ENCODE measurements around the gene TAS2R14.

DNA sequence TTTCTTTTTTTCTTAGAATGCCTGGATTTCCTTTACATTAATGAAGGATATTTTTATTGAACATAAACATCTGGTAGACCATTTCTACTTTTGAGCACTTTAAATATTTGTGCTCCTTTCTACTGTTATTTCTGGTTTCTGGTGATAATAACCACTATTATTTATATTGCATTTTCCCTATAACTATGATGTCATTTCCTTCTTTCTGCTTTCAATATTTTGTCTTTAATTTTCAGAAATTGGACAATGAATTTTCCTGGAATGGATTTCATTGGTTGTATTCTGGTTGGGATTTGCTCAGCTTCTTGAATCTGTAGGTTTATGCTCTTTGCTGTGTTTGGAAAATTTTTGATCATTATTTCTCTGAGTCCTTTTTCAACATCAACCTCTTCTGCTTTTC lies 49.8 kb downstream of the TAS2R14 start:
- TF ChIP-seq, protein P1, sequence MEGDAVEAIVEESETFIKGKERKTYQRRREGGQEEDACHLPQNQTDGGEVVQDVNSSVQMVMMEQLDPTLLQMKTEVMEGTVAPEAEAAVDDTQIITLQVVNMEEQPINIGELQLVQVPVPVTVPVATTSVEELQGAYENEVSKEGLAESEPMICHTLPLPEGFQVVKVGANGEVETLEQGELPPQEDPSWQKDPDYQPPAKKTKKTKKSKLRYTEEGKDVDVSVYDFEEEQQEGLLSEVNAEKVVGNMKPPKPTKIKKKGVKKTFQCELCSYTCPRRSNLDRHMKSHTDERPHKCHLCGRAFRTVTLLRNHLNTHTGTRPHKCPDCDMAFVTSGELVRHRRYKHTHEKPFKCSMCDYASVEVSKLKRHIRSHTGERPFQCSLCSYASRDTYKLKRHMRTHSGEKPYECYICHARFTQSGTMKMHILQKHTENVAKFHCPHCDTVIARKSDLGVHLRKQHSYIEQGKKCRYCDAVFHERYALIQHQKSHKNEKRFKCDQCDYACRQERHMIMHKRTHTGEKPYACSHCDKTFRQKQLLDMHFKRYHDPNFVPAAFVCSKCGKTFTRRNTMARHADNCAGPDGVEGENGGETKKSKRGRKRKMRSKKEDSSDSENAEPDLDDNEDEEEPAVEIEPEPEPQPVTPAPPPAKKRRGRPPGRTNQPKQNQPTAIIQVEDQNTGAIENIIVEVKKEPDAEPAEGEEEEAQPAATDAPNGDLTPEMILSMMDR (IDR thresholded peaks at IDR 0.05 in 8 of 11, conservative IDR thresholded peaks at IDR 0.05 in 3 of 11): no peak
- no peak for TF ChIP-seq POLR2A (IDR thresholded peaks at IDR 0.05)
